HepG2 (cell line): Measurements from ENCODE around the gene SALL2. TPM values are rescaled to one million over a fixed set of nuclear protein-coding genes. Genes with fewer than 3 reads are reported as not detected.
A peak's percentile ranks its signal among the peaks of the same experiment; 100 is the strongest.

Source experiments
- AKAP8 ChIP-seq: sonication (generic); formaldehyde crosslinking; IDR thresholded peaks from 2 replicates; pipeline ENCODE4 v1.5.1; 2020; ENCODE audit warnings: mild to moderate bottlenecking, missing genetic modification reagents
- CBX5 ChIP-seq: sonication (generic); formaldehyde crosslinking; IDR thresholded peaks from 2 replicates; pipeline ENCODE4 v1.4.0; 2020; ENCODE audit warnings: missing genetic modification reagents, borderline replicate concordance
- FOXM1 ChIP-seq: sonication (generic); formaldehyde crosslinking; IDR thresholded peaks from 2 replicates; pipeline ENCODE4 v1.5.0; 2020; ENCODE audit warnings: missing genetic modification reagents
- MATR3 ChIP-seq: sonication (generic); formaldehyde crosslinking; IDR thresholded peaks from 2 replicates; pipeline ENCODE4 v1.4.0; 2020; ENCODE audit warnings: missing genetic modification reagents
- NFIC ChIP-seq: IDR thresholded peaks from 2 replicates; pipeline ENCODE4 v1.6.1; 2012; ENCODE audit warnings: mild to moderate bottlenecking, low read length, inconsistent platforms
- ZFP36L1 ChIP-seq: sonication (generic); formaldehyde crosslinking; IDR thresholded peaks from 2 replicates; pipeline ENCODE4 v1.8.0; 2022; ENCODE audit warnings: mild to moderate bottlenecking, missing genetic modification reagents, moderate library complexity
- ZNF432 ChIP-seq: sonication (generic); formaldehyde crosslinking; IDR thresholded peaks from 2 replicates; pipeline ENCODE4 v1.5.0; 2020; ENCODE audit warnings: missing genetic modification reagents, mild to moderate bottlenecking, borderline replicate concordance
- ZNF670 ChIP-seq: sonication (generic); formaldehyde crosslinking; IDR thresholded peaks from 2 replicates; pipeline ENCODE4 v1.8.0; 2022; ENCODE audit warnings: mild to moderate bottlenecking, missing genetic modification reagents, borderline replicate concordance
- polyA plus RNA-seq, 8 experiments: library from polyadenylated mRNA; depleted of rRNA in 3 of 8; stranded (reverse) in 7 of 8; unstranded in 1 of 8; fragments of >200 nt; fragmentation: Illumina TruSeq in 4 of 8; extraction: Trizol in 4 of 8; gene quantifications; 2 replicates each; pipeline versions ENCODE4 v1.2.1 to v1.2.3, GENCODE V29; 2011 to 2016; ENCODE audit warnings: low read depth in 4 of 8, missing spikeins in 1 of 8, mixed read lengths in 1 of 8; ENCODE audit not compliant: insufficient read depth in 1 of 8
- total RNA-seq, 5 experiments: library from RNA; depleted of rRNA; stranded (reverse); fragments of >200 nt; fragmentation: Illumina TruSeq; extraction: Trizol; gene quantifications; 2 replicates each; pipeline ENCODE4 v1.2.3, GENCODE V29; 2016; ENCODE audit warnings: low read depth in 1 of 5
- TF ChIP-seq, protein P1 (sequence below): sonication (generic); formaldehyde crosslinking; IDR thresholded peaks from 2 replicates; pipeline ENCODE4 v1.8.0; 2022; ENCODE audit warnings: mild to moderate bottlenecking, missing genetic modification reagents
- TF ChIP-seq, protein P2 (sequence below): sonication (generic); formaldehyde crosslinking; IDR thresholded peaks from 2 replicates; pipeline ENCODE4 v1.4.0; 2020; ENCODE audit warnings: low read depth, mild to moderate bottlenecking, missing genetic modification reagents
- TF ChIP-seq, protein P3 (sequence below): sonication (generic); formaldehyde crosslinking; IDR thresholded peaks from 2 replicates; pipeline ENCODE4 v1.8.0; 2022; ENCODE audit warnings: mild to moderate bottlenecking, missing genetic modification reagents; ENCODE audit not compliant: insufficient replicate concordance
- TF ChIP-seq, protein P4 (sequence below): sonication (generic); formaldehyde crosslinking; IDR thresholded peaks from 2 replicates; pipeline ENCODE4 v1.5.1; 2020; ENCODE audit warnings: mild to moderate bottlenecking, missing genetic modification reagents, borderline replicate concordance
- TF ChIP-seq, protein P5 (sequence below): sonication (generic); formaldehyde crosslinking; IDR thresholded peaks from 2 replicates; pipeline ENCODE4 v1.4.0; 2020; ENCODE audit warnings: missing genetic modification reagents
- TF ChIP-seq, protein P6 (sequence below): sonication (generic); formaldehyde crosslinking; IDR thresholded peaks from 2 replicates; pipeline ENCODE4 v1.5.0; 2020; ENCODE audit warnings: missing genetic modification reagents
- TF ChIP-seq, protein P7 (sequence below): sonication (generic); formaldehyde crosslinking; IDR thresholded peaks from 2 replicates; pipeline ENCODE4 v1.5.0; 2020; ENCODE audit warnings: mild to moderate bottlenecking, missing genetic modification reagents

SALL2 gene
- total and polyA plus RNA-seq, 2 of the 13 experiments (the other 11 are each of a cell fraction or from before 2014, with no cell fraction given): 4.9 to 5.8 TPM

DNA sequence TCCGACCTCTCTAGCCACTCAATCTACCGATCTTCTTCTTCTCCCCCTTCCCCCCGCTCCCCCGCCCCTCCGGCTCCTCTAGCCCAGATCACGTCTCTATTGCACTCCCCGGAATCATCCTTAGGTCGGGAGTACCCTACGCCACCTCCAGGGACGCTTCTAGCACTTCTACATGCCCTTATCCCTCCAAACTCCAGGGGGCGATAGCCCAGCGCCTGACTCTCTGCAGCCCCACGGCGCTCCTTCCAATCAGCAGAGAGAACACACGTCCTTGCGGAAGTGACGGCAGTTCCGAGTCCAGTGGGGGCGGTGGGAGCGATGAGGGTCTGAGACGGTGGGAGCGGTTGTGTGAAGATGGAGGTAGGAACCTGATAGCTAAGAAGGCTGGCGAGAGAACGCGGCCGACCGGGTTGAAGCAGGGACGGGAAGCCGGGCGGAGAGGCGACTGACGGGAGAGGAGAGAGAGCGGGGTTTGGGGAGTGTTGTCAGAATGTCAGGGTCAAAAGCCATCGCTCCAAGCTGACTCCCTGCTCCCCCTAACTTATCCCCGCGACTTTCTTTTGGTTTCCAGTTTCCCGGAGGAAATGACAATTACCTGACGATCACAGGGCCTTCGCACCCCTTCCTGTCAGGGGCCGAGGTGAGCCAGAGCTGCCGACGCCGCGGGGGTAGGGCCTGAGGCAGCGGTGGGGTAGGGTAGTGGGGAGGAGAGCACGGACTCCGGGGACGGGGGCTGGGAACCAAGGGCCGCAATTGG lies 49.0 kb downstream of the SALL2 start, which contains the start of the genes RAB2B and TOX4 (continued):
- TF ChIP-seq NFIC (0 out of 2 replicates have a peak, but pooled peaks have one; percentile 1), ZFP36L1 (no peak), CBX5 (CRISPR knock-in tag) (peak; percentile 93; the same call in 1 of the 2 replicates), ZNF670 (CRISPR knock-in tag) (peak; percentile 81), MATR3 (no peak), ZNF432 (CRISPR knock-in tag) (no peak), FOXM1 (no peak), AKAP8 (CRISPR knock-in tag) (no peak; the same call in none of the 2 replicates)
- TF ChIP-seq, protein P1, sequence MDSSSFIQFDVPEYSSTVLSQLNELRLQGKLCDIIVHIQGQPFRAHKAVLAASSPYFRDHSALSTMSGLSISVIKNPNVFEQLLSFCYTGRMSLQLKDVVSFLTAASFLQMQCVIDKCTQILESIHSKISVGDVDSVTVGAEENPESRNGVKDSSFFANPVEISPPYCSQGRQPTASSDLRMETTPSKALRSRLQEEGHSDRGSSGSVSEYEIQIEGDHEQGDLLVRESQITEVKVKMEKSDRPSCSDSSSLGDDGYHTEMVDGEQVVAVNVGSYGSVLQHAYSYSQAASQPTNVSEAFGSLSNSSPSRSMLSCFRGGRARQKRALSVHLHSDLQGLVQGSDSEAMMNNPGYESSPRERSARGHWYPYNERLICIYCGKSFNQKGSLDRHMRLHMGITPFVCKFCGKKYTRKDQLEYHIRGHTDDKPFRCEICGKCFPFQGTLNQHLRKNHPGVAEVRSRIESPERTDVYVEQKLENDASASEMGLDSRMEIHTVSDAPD: no peak
- TF ChIP-seq, protein P2, sequence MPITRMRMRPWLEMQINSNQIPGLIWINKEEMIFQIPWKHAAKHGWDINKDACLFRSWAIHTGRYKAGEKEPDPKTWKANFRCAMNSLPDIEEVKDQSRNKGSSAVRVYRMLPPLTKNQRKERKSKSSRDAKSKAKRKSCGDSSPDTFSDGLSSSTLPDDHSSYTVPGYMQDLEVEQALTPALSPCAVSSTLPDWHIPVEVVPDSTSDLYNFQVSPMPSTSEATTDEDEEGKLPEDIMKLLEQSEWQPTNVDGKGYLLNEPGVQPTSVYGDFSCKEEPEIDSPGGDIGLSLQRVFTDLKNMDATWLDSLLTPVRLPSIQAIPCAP (CRISPR knock-in tag): no peak; the same call in 1 of the 2 replicates
- TF ChIP-seq, protein P3, sequence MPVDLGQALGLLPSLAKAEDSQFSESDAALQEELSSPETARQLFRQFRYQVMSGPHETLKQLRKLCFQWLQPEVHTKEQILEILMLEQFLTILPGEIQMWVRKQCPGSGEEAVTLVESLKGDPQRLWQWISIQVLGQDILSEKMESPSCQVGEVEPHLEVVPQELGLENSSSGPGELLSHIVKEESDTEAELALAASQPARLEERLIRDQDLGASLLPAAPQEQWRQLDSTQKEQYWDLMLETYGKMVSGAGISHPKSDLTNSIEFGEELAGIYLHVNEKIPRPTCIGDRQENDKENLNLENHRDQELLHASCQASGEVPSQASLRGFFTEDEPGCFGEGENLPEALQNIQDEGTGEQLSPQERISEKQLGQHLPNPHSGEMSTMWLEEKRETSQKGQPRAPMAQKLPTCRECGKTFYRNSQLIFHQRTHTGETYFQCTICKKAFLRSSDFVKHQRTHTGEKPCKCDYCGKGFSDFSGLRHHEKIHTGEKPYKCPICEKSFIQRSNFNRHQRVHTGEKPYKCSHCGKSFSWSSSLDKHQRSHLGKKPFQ (CRISPR knock-in tag): no peak
- TF ChIP-seq, protein P4, sequence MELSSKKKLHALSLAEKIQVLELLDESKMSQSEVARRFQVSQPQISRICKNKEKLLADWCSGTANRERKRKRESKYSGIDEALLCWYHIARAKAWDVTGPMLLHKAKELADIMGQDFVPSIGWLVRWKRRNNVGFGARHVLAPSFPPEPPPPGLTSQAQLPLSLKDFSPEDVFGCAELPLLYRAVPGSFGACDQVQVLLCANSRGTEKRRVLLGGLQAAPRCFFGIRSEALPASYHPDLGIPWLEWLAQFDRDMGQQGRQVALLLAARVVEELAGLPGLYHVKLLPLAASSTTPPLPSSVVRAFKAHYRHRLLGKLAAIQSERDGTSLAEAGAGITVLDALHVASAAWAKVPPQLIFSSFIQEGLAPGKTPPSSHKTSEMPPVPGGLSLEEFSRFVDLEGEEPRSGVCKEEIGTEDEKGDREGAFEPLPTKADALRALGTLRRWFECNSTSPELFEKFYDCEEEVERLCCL (CRISPR knock-in tag): no peak
- TF ChIP-seq, protein P5, sequence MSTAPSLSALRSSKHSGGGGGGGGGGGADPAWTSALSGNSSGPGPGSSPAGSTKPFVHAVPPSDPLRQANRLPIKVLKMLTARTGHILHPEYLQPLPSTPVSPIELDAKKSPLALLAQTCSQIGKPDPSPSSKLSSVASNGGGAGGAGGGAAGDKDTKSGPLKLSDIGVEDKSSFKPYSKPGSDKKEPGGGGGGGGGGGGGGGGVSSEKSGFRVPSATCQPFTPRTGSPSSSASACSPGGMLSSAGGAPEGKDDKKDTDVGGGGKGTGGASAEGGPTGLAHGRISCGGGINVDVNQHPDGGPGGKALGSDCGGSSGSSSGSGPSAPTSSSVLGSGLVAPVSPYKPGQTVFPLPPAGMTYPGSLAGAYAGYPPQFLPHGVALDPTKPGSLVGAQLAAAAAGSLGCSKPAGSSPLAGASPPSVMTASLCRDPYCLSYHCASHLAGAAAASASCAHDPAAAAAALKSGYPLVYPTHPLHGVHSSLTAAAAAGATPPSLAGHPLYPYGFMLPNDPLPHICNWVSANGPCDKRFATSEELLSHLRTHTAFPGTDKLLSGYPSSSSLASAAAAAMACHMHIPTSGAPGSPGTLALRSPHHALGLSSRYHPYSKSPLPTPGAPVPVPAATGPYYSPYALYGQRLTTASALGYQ (CRISPR knock-in tag): peak; percentile 76
- TF ChIP-seq, protein P6, sequence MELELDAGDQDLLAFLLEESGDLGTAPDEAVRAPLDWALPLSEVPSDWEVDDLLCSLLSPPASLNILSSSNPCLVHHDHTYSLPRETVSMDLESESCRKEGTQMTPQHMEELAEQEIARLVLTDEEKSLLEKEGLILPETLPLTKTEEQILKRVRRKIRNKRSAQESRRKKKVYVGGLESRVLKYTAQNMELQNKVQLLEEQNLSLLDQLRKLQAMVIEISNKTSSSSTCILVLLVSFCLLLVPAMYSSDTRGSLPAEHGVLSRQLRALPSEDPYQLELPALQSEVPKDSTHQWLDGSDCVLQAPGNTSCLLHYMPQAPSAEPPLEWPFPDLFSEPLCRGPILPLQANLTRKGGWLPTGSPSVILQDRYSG (CRISPR knock-in tag): peak; percentile 86; the same call in 1 of the 2 replicates
- TF ChIP-seq, protein P7, sequence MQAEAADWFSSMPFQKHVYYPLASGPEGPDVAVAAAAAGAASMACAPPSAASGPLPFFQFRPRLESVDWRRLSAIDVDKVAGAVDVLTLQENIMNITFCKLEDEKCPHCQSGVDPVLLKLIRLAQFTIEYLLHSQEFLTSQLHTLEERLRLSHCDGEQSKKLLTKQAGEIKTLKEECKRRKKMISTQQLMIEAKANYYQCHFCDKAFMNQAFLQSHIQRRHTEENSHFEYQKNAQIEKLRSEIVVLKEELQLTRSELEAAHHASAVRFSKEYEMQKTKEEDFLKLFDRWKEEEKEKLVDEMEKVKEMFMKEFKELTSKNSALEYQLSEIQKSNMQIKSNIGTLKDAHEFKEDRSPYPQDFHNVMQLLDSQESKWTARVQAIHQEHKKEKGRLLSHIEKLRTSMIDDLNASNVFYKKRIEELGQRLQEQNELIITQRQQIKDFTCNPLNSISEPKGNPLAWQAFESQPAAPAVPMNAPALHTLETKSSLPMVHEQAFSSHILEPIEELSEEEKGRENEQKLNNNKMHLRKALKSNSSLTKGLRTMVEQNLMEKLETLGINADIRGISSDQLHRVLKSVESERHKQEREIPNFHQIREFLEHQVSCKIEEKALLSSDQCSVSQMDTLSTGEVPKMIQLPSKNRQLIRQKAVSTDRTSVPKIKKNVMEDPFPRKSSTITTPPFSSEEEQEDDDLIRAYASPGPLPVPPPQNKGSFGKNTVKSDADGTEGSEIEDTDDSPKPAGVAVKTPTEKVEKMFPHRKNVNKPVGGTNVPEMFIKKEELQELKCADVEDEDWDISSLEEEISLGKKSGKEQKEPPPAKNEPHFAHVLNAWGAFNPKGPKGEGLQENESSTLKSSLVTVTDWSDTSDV (CRISPR knock-in tag): no peak
